NCI-H82 treated with DMSO at 0.1 percent for 48 hours (cell line): ENCODE measurements around the gene GNG4.

ENCODE experiments used
- DNase-seq: peaks from one replicate; lab custom pipeline; 2025; ENCODE audit not compliant: unreplicated experiment; lab: John Stamatoyannopoulos, UW

The GNG4 gene

DNA sequence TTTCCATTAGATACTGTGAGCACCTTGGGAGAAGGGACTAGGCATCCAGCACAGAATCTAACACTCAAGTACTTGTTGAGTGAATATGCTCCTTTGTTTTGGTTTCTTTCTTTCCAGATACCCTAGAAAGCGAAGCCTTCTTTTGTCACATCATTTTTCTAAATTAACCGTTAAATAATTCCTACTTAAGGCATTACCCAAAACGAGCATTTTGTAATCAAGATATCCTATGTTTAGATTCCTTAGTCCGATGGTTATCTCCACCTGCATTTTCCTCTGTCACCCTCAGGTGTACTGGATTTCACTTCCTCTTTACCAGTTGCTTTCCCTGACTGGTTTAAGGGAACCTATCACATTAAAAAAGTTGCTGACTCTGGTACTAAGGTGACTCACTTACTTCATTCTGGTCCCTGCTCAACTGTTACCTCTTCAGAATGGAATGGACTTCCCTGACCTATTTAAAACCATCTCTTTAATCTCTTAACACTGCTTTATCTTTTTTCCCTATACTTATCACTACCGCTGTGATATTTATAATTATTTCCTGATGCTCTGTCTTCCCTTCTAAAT lies 148.5 kb downstream of the GNG4 start:
- no peak for DNase-seq
